ENCODE measurements around the gene ABCC4. TPM values are rescaled to one million over a fixed set of nuclear protein-coding genes. Genes with fewer than 3 reads are reported as not detected.

ABCC4 gene
- total RNA-seq, 1 donor from 2014 or later = 10.6 TPM

DNA sequence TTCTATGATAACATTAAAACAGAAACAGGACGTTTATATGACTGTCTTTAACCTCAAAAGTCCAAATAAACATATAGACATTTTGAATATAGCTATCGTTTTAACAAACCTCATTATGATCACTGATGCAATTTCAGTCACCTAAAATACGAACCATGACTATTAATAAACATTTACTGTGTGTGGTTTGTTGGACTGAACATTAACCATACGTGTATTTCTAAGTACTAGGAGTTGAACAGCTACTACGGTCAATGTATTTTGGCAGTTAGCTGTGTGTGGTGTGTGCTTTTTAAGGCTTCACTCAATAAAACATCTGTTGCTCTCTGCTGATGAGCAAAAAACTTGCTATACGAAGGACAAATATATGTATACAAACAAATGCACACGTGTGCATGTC, 281.4 kb downstream of the ABCC4 start:
- Mint-ChIP-seq H3K36me3 (ENCODE audit: low read depth) (peaks cover 8% of the 10 kb centered on the region), H3K27me3 (ENCODE audit: low read depth) (no peaks in the 10 kb centered on the region), H3K27ac (ENCODE audit: unreplicated experiment) (no peak overlapping the region), H3K9me3 (ENCODE audit: low read depth) (peaks cover 3% of the 10 kb centered on the region), H3K4me3 (ENCODE audit: unreplicated experiment) (no peak overlapping the region), H3K4me1 (ENCODE audit: low read depth) (no peaks in the 10 kb centered on the region)
- TF ChIP-seq, protein P1, sequence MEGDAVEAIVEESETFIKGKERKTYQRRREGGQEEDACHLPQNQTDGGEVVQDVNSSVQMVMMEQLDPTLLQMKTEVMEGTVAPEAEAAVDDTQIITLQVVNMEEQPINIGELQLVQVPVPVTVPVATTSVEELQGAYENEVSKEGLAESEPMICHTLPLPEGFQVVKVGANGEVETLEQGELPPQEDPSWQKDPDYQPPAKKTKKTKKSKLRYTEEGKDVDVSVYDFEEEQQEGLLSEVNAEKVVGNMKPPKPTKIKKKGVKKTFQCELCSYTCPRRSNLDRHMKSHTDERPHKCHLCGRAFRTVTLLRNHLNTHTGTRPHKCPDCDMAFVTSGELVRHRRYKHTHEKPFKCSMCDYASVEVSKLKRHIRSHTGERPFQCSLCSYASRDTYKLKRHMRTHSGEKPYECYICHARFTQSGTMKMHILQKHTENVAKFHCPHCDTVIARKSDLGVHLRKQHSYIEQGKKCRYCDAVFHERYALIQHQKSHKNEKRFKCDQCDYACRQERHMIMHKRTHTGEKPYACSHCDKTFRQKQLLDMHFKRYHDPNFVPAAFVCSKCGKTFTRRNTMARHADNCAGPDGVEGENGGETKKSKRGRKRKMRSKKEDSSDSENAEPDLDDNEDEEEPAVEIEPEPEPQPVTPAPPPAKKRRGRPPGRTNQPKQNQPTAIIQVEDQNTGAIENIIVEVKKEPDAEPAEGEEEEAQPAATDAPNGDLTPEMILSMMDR (IDR thresholded peaks at IDR 0.05) = no peak
- no peak for DNase-seq (ENCODE audit: low spot score)

DNA sequence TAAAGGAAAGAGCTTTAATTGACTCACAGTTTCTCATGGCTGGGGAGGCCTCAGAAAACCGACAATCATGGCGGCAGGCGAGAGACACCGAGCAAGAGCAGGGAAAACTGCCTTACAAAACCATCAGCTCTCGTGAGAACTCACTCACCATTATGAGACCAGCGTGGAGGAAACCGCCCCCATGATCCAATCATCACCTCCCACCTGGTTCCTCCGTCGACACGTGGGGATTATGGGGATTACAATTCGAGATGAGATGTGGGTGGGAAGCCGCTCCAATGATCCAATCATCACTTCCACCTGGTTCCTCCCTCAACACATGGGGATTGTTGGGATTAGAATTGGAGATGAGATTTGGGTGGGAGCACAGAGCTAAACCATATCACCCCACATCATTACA, 293.9 kb downstream of the ABCC4 start:
- H3K27ac Mint-ChIP-seq (ENCODE audit: unreplicated experiment) = no peak overlapping the region
- DNase-seq (ENCODE audit: low spot score) = no peak
- H3K4me3 Mint-ChIP-seq (ENCODE audit: unreplicated experiment) = no peak overlapping the region
- peaks cover 4% of the 10 kb centered on the region for H3K4me1 Mint-ChIP-seq (ENCODE audit: low read depth)
- H3K36me3 Mint-ChIP-seq (ENCODE audit: low read depth) = no peaks in the 10 kb centered on the region
- TF ChIP-seq, protein P1 (IDR thresholded peaks at IDR 0.05) = no peak
- no peaks in the 10 kb centered on the region for H3K9me3 Mint-ChIP-seq (ENCODE audit: low read depth)
- no peaks in the 10 kb centered on the region for H3K27me3 Mint-ChIP-seq (ENCODE audit: low read depth)

DNA sequence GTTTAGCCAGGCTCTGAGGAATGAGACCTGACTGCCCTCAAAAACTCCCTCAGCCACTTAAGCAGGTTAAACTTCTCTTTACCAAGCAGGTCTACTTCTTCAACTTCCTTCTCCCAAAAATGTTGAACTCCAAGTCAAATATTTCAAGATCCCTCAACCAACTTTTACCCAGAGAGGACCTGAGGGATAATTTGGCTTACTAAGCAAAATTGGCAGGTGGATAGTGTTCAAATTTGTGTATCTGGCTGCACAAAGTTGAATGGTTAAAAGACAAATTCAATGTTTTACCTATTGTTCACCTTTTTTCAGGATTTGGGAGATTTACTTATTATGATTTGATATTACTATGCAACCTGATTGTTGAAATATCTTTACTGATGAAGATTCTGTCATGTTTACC, 296.0 kb downstream of the ABCC4 start:
- Mint-ChIP-seq H3K9me3 (ENCODE audit: low read depth) (no peaks in the 10 kb centered on the region), H3K4me3 (ENCODE audit: unreplicated experiment) (no peak overlapping the region), H3K27me3 (ENCODE audit: low read depth) (peaks cover 3% of the 10 kb centered on the region), H3K36me3 (ENCODE audit: low read depth) (no peaks in the 10 kb centered on the region), H3K27ac (ENCODE audit: unreplicated experiment) (no peak overlapping the region), H3K4me1 (ENCODE audit: low read depth) (peaks cover 4% of the 10 kb centered on the region)
- TF ChIP-seq, protein P1 (IDR thresholded peaks at IDR 0.05) = no peak
- no peak for DNase-seq (ENCODE audit: low spot score)

DNA sequence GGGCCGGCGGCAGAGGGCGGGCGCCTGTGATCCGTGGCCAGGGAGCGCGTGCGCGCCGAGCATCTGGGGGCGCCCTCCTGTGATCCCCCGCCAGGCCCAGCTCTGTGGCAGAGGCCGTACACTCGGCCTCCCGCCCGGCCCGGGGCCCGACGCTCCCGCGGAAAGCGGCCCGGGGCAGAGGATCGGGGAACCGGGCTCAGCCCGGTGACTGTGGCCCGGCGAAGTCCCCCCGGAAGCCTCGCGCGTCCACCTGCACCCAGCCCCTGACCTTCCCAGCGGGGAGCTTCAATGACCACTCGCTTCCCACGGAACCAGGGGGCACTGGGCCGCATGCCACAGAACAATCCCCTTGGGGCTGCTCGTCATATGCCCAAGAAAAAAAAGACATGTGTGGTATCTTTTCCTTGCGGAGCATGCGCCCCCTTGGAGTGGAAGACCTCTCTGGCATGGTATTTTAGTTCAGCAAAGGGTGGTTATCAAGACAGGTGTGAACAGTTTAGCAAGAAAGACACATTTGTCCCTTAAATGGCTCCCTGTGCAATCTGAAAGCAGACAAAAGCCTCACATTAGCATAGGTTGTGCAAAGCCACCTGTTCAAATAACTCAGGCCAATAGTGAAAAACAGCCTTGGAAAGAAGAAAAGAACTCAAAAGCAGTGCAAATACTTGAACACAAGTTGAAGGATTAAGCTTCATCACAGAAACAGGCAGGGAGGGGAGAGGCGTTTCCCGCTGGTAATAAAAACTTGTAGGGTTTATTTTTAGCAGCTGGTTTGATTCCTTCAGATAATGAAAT, 298.0 kb downstream of the ABCC4 start:
- peaks cover 8% of the 10 kb centered on the region for H3K4me1 Mint-ChIP-seq (ENCODE audit: low read depth)
- no peak overlapping the region for H3K4me3 Mint-ChIP-seq (ENCODE audit: unreplicated experiment)
- H3K36me3 Mint-ChIP-seq (ENCODE audit: low read depth) = no peaks in the 10 kb centered on the region
- TF ChIP-seq, protein P1 (IDR thresholded peaks at IDR 0.05) = no peak
- no peak for DNase-seq (ENCODE audit: low spot score)
- peaks cover 3% of the 10 kb centered on the region for H3K27me3 Mint-ChIP-seq (ENCODE audit: low read depth)
- H3K9me3 Mint-ChIP-seq (ENCODE audit: low read depth) = no peaks in the 10 kb centered on the region
- H3K27ac Mint-ChIP-seq (ENCODE audit: unreplicated experiment) = no peak overlapping the region

DNA sequence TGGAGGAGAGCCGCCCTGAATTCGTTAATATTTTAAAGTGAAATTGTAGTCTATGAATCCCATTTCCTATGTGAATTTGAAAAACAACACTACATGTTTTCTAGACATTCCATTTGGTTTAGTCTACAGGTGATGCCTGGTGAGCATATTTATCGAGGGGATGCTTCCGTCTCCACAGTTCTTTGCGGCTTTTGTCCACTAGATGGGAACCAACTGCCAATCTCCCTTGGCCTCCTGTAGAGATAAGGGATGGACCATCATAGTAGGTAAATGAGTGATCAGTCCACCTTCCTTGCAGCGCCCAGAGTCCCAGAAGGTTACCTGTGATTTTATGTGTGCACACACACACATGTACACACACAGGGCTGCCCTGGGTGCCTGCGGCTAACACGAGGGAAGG, 299.1 kb downstream of the ABCC4 start:
- Mint-ChIP-seq H3K27ac (ENCODE audit: unreplicated experiment) (no peak overlapping the region), H3K9me3 (ENCODE audit: low read depth) (no peaks in the 10 kb centered on the region), H3K36me3 (ENCODE audit: low read depth) (no peaks in the 10 kb centered on the region), H3K4me1 (ENCODE audit: low read depth) (peaks cover 12% of the 10 kb centered on the region), H3K27me3 (ENCODE audit: low read depth) (peaks cover 3% of the 10 kb centered on the region), H3K4me3 (ENCODE audit: unreplicated experiment) (no peak overlapping the region)
- TF ChIP-seq, protein P1 (IDR thresholded peaks at IDR 0.05) = no peak
- no peak for DNase-seq (ENCODE audit: low spot score)
